Thoracic aorta (tissue), 2 donors: ENCODE results near the gene CLDN8. TPM values are rescaled to one million over a fixed set of nuclear protein-coding genes. Genes with fewer than 3 reads are reported as not detected.

ENCODE experiments used
- ATAC-seq: fragments of 150-250 bp; one replicate; pipeline ENCODE4 v1.8.0; 2017; ENCODE audit warnings: low read depth; ENCODE audit not compliant: insufficient number of reproducible peaks, low FRiP score
- DNase-seq: peaks from one replicate; pipeline ENCODE4 v3.0.0-alpha.2; 2020; ENCODE audit warnings: low spot score
- H3K27ac ChIP-seq, 2 donors: fragments of 200-600 bp; sonication (generic); 1 replicate in 1 of 2; 2 replicates in 1 of 2; pipeline ENCODE4 v1.5.1; 2016; ENCODE audit warnings: mild to moderate bottlenecking in 2 of 2, moderate library complexity in 2 of 2
- H3K27me3 ChIP-seq: fragments of 200-600 bp; sonication (generic); replicated peaks from 2 replicates; pipeline ENCODE4 v1.6.0; 2016; ENCODE audit warnings: mild to moderate bottlenecking; ENCODE audit not compliant: insufficient read depth
- H3K36me3 ChIP-seq: fragments of 200-600 bp; sonication (generic); one replicate; pipeline ENCODE4 v1.5.1; 2016
- H3K4me1 ChIP-seq, 2 donors: fragments of 200-600 bp; sonication (generic); 1 replicate in 1 of 2; 2 replicates in 1 of 2; pipeline versions ENCODE4 v1.5.1 to v1.6.0; 2016; ENCODE audit warnings: low read depth in 2 of 2, mild to moderate bottlenecking in 1 of 2; ENCODE audit not compliant: control insufficient read depth in 1 of 2
- H3K4me3 ChIP-seq: fragments of 200-600 bp; sonication (generic); 2 replicates; pipeline ENCODE4 v1.5.1; 2016; ENCODE audit warnings: mild to moderate bottlenecking
- H3K9me3 ChIP-seq: fragments of 200-600 bp; sonication (generic); 2 replicates; pipeline ENCODE4 v1.5.1; 2016
- CTCF ChIP-seq: fragments of 200-600 bp; sonication (generic); IDR thresholded peaks from one replicate; pipeline ENCODE4 v1.5.1; 2019; ENCODE audit warnings: antibody characterized with exemption
- total RNA-seq, 2 donors: library from RNA; depleted of rRNA; stranded (reverse); fragments of >200 nt; gene quantifications; one replicate each; pipeline versions ENCODE4 v1.1.0 to v1.2.3, GENCODE V29; 2016

CLDN8 gene
- total RNA-seq, 2 donors from 2014 or later, result not detected

GRCh38 chr21:30193201-30193600 is 22.7 kb downstream of the CLDN8 start:
- no peak overlapping the region for H3K27ac ChIP-seq
- TF ChIP-seq CTCF, result no peak
- DNase-seq, result no peak
- no peaks in the 10 kb centered on the region for H3K27me3 ChIP-seq
- ATAC-seq, result no peak
- no peaks in the 10 kb centered on the region for H3K36me3 ChIP-seq
- H3K4me1 ChIP-seq, result no peaks in the 10 kb centered on the region
- H3K4me3 ChIP-seq, result no peak overlapping the region
- no peaks in the 10 kb centered on the region for H3K9me3 ChIP-seq

GRCh38 chr21:30190554-30190953 is 25.3 kb downstream of the CLDN8 start:
- no peak for TF ChIP-seq CTCF
- Histone ChIP-seq H3K27ac (no peak overlapping the region), H3K36me3 (no peaks in the 10 kb centered on the region), H3K4me1 (no peaks in the 10 kb centered on the region), H3K27me3 (no peaks in the 10 kb centered on the region), H3K4me3 (no peak overlapping the region), H3K9me3 (no peaks in the 10 kb centered on the region)
- no peak for DNase-seq
- no peak for ATAC-seq

- H3K27ac ChIP-seq, result no peak overlapping the region
- DNase-seq (no peak), ATAC-seq (no peak)
- no peaks in the 10 kb centered on the region for H3K9me3 ChIP-seq
- no peak for TF ChIP-seq CTCF
- no peaks in the 10 kb centered on the region for H3K27me3 ChIP-seq
- no peak overlapping the region for H3K4me3 ChIP-seq
- H3K4me1 ChIP-seq, result no peaks in the 10 kb centered on the region
- no peaks in the 10 kb centered on the region for H3K36me3 ChIP-seq
Observed at GRCh38 chr21:30189773-30190172, 26.1 kb downstream of the CLDN8 start.

- no peak overlapping the region for H3K4me3 ChIP-seq
- H3K27ac ChIP-seq, result no peak overlapping the region
- no peaks in the 10 kb centered on the region for H3K27me3 ChIP-seq
- TF ChIP-seq CTCF, result no peak
- DNase-seq, result no peak
- no peaks in the 10 kb centered on the region for H3K9me3 ChIP-seq
- H3K36me3 ChIP-seq, result no peaks in the 10 kb centered on the region
- no peaks in the 10 kb centered on the region for H3K4me1 ChIP-seq
- no peak for ATAC-seq
Observed at GRCh38 chr21:30186242-30186641, 29.7 kb downstream of the CLDN8 start.

- TF ChIP-seq CTCF, result no peak
- no peaks in the 10 kb centered on the region for H3K27me3 ChIP-seq
- ATAC-seq (no peak), DNase-seq (no peak)
- no peaks in the 10 kb centered on the region for H3K36me3 ChIP-seq
- no peak overlapping the region for H3K4me3 ChIP-seq
- H3K4me1 ChIP-seq, result no peaks in the 10 kb centered on the region
- no peaks in the 10 kb centered on the region for H3K9me3 ChIP-seq
- H3K27ac ChIP-seq, result no peak overlapping the region
Observed at GRCh38 chr21:30168086-30168485, 47.8 kb downstream of the CLDN8 start.
